Stimulated activated CD8-positive, alpha-beta memory T cell treated with anti-CD3 and anti-CD28 coated beads, Interleukin-12 subunit alpha, Interleukin-12 subunit beta, amount 100 ng/mL, for 24 hours (primary cell): ENCODE data around the gene SSR2.
"Not testable (repeated sequence)": the region's sequence is repeated elsewhere in the genome, so short reads cannot be mapped to it uniquely, and the experiment has no call there.

Experiments
- DNase-seq: peaks from one replicate; pipeline ENCODE4 v3.0.0-alpha.2; 2020; ENCODE audit errors: extremely low read depth

The SSR2 gene

DNA sequence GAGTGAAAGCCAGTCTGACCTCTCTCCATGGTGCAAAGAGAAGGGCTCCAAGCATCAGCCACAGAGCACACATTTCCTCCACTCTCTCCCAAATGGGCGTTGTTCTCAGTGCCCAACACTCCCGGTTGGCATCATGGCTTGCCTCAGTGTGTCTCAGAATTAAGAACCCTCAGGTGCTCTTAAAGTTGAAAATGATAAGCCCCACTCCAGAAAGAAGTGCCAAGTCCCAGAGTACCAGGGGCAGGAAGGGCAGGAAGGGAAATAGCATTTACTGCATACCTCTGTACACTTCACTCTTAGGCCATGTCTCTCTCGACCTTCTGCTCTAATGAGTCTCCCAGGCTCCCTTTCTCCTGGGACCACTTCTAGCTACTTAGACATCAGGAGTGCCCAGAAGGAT, 27.2 kb downstream of the SSR2 start:
- no peak for DNase-seq

DNA sequence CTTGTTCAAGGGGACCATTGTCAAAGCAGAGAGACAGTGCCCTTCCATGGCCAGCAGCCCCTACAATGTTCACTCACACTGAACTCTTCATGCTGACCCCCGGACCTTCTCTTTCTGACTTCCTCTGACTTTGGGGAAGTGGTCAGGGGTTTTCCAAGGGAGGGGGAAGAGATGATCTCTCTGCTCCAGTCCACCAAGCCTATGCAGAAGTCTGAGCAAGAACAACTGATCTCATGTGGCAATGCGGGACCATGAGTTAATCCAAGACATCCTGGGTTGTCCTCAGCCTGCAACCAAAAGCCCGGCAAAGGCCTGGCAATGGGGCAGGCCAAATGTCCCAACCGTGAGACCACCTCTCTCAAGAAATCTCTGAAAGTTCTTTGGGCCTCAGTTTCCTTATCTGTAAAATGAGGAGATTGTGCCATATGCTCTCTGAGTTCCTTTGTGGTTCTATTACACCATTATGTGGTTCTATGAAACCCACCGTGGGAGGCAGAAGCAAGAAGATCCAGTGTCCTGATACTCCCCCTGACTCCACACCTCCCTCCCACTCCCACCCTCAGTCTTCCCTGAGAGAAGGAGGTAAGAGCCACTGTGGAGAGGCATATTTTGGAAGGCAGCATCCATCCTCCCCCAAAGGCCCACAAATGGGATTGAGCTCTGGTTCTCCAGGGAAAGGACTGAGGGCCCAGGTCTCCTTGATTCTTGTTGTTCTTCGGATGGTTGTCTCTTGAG, 30.6 kb downstream of the SSR2 start:
- DNase-seq: no peak

DNA sequence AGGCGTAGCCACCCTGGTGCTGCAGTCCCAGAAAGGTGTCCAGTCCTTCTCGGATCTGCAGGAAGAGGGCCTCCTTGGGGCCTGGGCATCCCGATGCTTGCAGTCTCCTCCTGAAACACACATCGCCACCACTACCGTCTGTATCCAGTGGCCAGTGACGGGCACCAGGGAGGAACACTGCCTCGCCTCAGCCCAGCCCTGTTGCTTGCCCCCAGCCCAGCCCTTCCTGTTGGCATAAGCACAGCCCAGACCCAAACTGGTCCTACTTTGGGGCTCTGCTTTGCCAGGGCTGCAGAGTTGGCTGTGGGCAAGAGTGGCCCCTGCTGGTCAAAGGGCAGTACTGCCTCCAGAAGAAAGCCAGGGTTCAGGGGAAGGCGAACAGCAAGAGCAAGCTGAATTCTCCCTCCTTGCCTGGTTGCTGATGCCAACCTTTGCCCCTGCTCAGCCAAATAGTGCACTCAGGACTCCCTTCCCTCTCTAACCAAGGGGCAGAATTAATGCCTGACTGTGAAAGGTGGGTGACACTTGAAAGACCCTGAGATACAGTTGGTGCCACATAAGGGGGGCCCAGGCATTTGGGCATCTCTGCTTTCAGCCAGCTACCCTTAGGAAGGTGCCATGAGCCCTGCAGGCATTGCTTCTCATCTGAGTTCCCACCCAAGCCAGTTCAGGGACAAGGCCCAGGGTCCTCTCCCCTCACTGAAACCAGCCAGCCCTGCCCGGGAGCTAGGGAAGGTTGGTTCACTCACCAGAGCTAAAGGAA, 31.3 kb downstream of the SSR2 start:
- DNase-seq: no peak

DNA sequence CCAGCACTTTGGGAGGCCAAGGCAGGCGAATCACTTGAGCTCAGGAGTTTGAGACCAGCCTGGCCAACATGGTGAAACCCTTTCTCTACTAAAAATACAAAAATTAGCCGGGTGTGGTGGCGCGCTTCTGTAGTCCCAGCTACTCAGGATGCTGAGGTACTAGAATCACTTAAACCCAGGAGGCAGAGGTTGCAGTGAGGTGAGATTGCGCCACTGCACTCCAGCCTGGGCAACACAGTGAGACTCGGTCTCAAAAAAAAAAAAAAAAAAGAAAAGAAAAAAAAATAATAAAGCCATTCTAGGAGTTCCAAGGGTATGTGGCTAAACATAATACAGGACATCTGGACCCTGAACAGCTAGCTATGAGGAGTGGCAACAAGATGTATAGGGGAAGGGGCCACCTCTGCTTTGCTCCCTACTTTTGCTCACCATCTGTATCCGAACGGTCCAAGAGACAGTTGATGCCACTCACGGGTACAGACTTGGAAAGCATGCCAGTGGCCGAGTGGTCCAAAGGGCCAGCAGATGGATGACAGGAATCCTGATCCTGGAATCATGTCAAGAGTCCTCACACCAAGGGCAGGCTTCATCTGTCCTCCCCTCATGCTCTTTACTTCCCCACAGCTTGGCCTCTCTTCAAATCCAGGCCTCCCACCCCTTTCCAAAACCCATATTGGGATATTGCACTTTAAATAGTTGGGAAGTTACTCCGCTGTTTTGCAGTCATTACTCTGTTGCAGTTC, 35.7 kb downstream of the SSR2 start:
- DNase-seq: not testable (repeated sequence)

DNA sequence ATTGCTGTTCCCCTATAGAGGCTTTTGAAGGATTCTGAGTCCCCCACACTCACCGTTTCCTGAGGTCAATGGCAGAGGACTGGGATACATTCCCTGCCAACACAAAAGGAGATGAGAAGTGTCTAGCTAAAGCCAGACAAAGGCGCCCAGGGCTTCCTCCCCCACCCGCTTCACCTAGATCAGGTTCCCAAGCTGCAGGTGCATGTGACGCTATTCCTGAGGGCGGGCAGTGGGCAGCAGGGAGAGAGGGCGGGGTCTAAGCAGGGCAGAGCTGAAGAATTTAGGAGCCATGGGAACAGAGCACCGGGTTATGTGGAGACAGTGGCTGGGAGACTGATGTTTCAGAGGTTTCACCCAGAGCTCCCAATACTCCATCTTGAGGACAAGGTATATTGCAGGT, 36.4 kb downstream of the SSR2 start:
- DNase-seq: no peak

- no peak for DNase-seq
These were observed 37.3 kb downstream of the SSR2 start for GRCh38 chr1:155983191-155984024.

- no peak for DNase-seq
These were observed 38.6 kb downstream of the SSR2 start for GRCh38 chr1:155982106-155982505.

DNA sequence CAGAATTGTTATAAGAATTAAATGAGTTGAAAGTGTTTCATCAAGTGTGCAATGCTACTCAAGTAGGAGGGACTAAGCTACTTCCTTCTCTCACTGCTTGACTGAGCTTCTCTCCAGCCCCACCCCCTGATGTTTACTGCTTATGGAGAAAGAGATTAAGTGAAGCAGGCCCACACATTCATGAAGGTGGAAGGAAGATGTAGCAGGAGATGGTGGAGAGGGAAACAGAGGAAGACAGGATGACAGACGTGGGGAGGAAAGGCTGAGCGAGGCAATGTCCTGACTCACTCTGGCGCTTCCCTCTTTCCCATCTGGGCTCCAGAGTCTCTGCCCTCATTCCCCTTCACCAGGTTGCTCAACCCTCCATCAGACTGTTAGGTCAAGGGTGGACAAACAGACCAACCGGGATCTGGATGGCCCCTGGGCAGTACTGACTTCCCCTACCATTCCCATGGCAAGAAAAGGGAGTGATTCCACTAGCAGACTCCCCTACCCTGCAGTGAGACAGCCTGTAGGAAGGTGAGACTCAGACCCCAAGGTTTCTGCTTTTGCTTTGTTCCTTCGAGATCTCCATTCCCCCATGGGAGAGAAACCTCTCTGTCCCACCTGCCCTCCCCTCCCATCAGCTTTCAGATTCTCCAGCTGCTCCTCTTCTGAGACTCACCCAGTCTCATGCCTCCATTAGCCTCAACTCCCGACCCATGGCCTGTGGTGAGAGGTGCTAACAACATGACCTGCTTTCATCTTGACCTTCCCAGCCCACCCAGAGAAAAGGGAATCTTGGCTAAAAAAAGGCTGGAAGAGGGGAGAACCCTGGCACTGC, 39.3 kb downstream of the SSR2 start:
- DNase-seq: no peak

GRCh38 chr1:155979597-155980343, 41.0 kb downstream of the SSR2 start:
- no peak for DNase-seq

- DNase-seq: no peak
These were observed 41.8 kb downstream of the SSR2 start for GRCh38 chr1:155978973-155979429.

DNA sequence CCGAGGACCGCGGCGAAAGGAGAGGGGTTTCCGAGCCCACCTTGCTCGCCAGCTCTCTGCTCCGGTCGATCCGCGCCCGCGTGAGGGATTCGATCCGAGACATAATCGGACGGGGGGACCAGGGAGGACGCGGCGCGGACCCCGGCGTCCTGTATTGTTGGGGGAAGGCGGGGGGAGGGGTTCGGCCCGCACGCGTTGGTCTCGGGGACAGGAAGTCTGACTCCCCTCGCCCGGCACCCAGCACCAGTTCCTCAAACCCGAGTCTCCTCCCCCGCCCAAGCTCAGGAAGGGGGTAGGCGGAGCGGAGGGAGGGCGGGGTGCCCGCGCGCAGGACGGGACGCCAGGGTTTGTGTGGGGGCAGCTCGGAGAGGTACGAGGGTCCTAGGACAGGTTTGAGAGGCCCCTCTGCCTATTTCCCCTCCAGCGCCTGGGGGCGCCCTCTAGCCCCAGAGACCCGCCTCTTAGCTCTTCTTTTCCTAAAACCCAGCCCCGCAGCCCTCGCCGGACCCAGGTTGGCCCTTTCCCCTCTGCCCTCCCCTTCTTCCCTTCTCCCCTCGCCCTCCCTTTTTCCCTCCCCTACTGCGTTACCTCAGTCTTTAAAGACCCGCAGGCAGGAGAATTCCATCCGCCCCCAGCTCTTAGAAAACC, 42.3 kb downstream of the SSR2 start, which contains the start of gene ARHGEF2:
Gene ARHGEF2 (minus strand): TSS at position 223 of the 648 bp plus-strand sequence. CDS start 120 bp downstream, at position 103.
- DNase-seq: peak; percentile 69

GRCh38 chr1:155977690-155978324, 42.9 kb downstream of the SSR2 start:
- DNase-seq: no peak

DNA sequence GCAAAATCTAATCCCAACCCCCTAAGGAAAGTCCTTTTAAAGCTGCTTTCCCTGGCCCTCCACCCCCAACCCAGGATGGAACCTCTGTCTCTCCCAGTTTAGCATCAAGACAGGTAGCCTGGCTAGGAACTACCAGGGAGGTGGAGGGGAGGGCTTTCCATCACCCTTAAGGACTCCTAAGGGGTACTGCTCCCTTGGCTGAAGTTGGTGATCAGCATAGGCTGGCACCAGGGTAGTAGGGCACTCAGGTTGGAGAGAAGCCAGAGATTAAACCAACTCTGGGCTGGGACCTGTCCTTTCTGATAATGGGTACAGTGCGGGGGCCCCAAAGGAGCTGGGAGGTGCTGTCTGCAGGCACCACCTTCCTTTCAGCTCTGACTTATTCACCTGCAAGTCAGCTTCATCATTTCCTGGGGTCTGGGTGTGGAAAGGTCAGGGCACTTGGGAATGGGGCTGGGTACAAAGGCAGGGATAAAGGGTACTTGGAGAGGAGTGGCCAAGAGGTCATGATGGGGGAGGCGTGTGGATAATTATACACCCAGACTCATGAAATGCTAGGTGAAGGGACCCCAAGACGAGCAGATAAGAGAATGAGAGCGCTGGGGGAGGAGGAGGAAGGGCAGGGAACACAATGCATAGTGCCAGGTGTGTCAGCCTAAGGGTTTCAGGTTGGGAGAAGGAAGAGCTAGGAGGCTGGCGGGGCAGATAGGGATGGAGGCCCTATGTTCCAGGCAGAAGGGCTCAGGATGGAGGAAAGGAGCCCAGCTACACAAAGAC, 43.6 kb downstream of the SSR2 start:
- DNase-seq: no peak

- no peak for DNase-seq
These were observed 44.5 kb downstream of the SSR2 start for GRCh38 chr1:155976062-155976912.

GRCh38 chr1:155975375-155976061, 45.2 kb downstream of the SSR2 start:
- no peak for DNase-seq
